AG20443 (cell line): ENCODE results near the gene ACTG1.
A peak's percentile ranks its signal among the peaks of the same experiment; 100 is the strongest.

Source experiments
- DNase-seq: peaks from one replicate; pipeline ENCODE4 v3.0.0; 2012; ENCODE audit warnings: low spot score, mixed read lengths

ACTG1 gene

DNA sequence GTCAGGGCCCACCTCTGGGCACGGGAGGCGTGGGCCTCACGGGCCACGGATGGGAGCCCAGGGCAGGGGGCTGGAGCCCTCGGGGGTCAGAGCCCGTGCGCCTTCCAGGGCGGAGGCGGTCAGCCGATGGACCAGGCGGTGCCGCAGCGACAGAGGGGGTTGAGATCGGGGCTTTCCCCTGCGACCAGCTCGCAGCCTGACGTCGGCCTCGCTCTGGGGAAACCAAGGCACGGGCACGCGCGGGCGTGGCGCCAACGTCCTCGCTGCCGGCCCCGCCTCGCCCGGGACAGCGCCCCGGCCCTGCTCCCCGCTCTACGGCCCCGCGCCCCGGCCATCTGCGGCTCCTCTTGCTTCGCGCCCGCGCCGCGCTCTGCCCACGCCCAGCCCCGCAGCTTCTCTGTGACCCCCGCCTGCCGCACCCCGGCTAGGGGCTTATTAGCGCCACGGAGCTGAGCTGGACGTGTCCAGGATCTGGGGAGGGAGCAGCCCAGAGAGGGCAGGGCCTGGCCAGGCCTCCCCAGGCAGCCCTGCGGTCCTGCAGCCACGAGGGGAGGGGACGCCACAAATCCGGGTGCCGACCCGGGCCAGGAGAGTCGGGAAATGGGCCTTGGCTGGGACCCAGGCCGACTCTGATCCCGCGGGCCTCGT is 13.5 kb downstream of the ACTG1 start:
- no peak for DNase-seq

GRCh38 chr17:81494626-81495377 is 17.8 kb downstream of the ACTG1 start:
- DNase-seq = no peak

DNA sequence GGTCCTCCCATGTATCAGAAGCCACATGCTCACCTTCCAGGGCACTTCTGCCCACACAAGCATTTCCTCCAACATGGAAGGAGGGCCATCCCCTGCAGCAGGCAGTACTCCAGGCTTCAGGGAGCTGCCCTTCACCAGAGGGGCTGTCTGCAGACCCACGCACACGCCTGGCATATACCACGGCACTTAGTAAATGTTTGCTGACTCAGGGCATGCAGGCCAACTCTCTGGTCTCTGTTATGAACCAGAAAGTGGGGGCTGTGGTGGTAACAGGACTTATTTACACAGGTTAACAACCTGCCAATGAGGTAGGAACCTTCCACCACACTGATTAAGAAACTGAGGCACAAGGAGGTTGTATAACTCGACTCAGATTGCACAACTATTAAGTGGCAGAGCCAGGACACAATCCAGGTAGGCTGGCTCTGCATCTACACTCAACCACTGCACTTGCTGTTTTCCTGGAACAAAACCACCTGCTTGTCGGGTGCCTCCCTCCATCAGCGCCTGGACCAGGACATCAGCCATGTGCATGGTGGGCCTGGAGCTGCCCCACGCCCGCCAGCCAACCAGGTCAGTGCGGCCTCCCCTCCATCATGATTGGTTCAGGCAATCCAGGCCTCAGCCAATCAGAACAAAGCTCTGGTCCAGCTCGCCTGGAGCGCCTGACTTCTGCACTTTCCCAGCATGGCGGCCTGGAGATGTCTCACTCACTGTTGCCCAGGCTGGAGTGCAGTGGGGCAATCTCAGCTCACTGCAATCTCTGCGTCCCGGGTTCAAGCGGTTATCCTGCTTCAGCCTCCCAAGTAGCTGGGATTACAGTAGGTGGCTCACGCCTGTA is 19.2 kb downstream of the ACTG1 start:
- DNase-seq = no peak

- no peak for DNase-seq
Observed at GRCh38 chr17:81492706-81493105, 19.9 kb downstream of the ACTG1 start.

DNA sequence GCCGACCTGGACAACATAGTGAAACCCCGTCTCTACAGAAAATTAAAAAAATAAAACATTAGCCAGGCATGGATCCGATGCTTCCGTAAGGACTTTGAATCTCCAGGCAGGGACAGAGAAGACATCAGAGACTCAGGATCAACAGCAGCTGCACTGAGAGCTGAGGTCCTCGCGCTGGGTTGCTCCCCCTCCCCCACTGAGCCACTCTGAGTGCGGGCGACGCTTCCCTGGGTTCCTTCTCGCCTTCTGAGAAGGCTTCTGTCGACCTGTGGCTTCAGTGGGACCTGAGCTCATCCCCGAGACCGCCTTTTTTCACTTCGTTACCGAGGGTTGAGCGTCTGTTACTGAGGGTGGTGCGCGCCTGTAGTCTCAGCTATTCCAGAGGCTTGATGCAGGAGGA is 20.4 kb downstream of the ACTG1 start:
- no peak for DNase-seq

DNA sequence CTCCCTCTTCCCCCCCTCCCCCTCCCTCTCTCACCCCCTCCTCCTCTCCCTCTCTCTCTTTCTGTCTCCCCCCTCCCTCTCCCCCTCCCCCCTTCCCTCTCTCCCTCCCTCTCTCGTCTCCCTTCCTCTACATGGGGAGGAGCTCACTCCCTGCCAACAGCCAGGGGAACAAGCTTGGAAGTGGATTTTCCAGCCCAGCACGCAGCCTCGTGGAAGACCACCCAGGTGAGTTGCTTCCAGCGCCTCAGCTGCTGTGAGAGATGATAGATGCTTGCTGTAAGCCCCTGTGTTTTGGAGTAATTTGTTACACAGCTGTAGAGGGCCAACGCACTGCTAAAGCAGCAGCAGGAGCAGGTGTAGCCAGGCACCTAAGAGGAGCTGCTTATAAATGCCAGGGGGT is 20.8 kb downstream of the ACTG1 start:
- DNase-seq = no peak

GRCh38 chr17:81491181-81491581 is 21.4 kb downstream of the ACTG1 start:
- no peak for DNase-seq

GRCh38 chr17:81489998-81490992 is 22.3 kb downstream of the ACTG1 start:
- no peak for DNase-seq

GRCh38 chr17:81489012-81489997 is 23.3 kb downstream of the ACTG1 start:
- no peak for DNase-seq

GRCh38 chr17:81488276-81488860 is 24.2 kb downstream of the ACTG1 start:
- no peak for DNase-seq

DNA sequence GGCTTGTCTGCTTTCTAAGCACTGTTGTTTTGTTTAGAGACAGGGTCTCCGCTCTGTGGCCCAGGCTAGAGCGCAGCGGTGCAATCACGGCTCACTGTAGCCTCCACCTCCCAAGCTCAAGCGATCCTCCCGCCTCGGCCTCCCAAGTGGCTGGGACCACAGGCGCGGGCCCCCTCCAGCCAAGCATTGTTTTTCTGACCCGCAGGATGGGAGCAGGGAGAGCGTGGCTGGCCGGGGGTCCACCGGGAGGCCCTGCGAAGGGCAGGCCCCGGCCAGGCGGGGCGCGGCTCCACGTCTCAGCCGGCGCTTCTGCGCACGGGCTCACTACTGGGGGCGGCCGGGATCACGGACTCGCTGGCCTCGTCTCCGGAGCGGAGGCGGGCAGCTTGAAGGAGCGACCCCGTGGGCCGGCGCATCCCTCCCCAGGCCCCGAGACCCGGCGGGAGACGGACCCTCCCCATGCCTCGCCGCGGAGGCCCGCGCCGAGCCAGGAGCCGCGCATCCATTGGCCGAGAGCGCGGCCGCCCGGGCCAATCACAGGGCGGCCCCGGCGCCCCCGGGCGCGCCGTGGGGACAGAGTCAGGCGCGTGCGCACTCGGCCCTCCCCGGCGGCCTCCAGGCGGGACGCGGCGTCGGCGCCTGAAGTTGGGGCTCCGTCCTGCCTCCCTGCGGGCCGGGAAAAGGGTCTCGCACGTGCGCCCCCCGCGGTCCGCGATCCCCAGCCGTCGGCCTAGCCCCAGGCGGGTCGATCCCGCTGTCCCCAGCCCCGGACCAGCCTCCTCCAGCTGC is 24.9 kb downstream of the ACTG1 start:
- peak; percentile 99 for DNase-seq

- DNase-seq = no peak
Observed at GRCh38 chr17:81487089-81487486, 25.5 kb downstream of the ACTG1 start.

DNA sequence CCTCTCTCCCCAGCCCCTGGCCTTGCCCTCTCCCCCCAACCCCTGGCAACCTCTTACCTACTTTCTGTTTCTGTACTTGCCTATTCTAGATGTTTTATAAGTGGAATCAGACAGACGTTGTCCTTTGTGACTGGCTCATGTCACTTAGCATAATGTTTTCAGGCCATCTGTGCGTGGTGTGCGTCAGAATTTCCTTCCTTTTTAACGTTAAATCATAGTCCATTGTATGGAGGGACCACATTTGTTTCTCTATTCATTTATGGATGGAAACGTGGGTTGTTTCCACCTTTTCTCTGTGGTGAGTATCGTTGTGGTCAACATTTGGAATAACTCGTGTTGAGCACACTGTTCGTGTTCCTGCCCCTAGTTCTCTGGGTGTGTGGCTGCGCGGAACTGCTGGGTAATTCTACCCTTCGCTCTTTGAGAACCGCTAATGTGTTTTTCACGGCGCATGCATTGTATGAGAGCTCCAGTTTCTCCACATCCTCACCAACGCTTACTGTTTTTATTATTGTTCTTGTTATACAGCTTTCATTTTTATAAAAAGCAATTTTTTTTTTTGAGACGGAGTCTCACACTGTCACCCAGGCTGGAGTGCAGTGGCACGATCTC is 26.3 kb downstream of the ACTG1 start:
- DNase-seq = no peak

GRCh38 chr17:81484195-81484979 is 28.2 kb downstream of the ACTG1 start:
- peak; percentile 90 for DNase-seq

- DNase-seq = no peak
Observed at GRCh38 chr17:81483862-81484194, 28.8 kb downstream of the ACTG1 start.

DNA sequence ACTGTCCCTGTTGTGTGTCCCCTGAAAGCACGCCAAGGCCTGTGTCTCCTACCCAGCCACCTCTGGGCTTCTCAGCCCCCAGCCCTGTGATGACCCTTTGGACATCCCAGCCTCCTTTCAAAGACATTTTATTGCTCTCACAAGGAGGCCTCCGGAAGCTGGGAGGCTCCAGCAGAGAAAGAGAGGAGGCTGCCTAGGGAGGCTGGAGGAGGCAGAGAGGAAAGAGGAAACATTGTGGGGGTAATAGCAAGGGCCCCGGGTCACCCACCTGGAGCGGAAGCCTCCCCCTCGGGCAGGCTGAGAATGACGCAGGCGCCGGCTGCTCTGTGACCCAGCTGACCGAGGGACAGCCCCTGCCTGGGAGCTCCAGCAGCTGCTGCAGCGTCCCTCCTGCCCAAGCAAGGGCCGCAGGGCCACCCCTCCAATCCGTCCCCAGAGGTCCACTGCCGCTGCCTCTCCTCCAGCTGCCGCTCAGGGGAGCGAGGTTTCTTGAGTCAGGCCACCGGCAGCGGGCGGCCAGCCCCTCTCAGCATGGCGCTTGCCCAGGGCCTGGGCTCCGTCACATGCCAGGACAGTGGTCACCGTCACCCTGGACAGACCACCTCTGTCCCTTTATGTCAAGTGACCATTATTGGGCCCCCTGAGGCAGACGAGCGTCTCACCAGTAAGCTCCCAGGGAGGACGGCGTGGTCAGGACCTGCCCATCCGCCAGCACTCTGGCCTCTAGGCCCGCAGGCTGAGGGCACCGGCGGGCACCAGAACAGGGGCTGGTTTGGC is 29.3 kb downstream of the ACTG1 start:
- DNase-seq = no peak

DNA sequence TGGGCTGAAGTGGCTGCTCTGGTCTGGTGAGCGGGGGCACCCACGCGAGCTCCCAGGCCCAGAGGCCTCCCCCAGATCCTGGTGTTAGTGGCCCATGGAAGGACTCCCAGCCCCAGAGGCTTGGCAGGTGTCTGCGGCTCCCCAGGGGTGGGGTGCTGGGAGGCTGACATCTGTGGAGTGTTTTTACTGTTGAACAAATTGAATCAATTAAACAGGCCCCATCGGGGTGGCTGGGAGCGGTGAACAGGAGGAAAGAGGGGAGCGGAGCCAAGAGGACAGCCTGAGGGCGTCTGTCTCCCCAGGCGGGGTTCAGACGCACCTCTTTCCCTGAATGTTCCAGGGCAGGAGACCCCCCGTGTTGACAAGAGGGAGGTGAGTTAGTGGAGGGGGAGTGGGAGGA is 29.9 kb downstream of the ACTG1 start:
- DNase-seq = no peak
